GM18858 (cell line): ENCODE measurements around the gene MAP3K5.
"Not testable (repeated sequence)": the region's sequence is repeated elsewhere in the genome, so short reads cannot be mapped to it uniquely, and the experiment has no call there.

Source experiments
- ATAC-seq: cut with Tn5 transposase; IDR thresholded peaks from one replicate; pipeline ENCODE4 v1.9.1; 2021; ENCODE audit not compliant: unreplicated experiment

MAP3K5 gene

GRCh38 chr6:136791296-136792094 is 782 bp downstream of the MAP3K5 start:
- ATAC-seq = peak; percentile 40

GRCh38 chr6:136790411-136791295 is 1.6 kb downstream of the MAP3K5 start:
- no peak for ATAC-seq

GRCh38 chr6:136789440-136789839 is 2.8 kb downstream of the MAP3K5 start:
- not testable (repeated sequence) for ATAC-seq

- no peak for ATAC-seq
Observed at GRCh38 chr6:136788069-136788902, 4.0 kb downstream of the MAP3K5 start.

GRCh38 chr6:136787726-136788068 is 4.6 kb downstream of the MAP3K5 start:
- ATAC-seq = no peak

- ATAC-seq = no peak
Observed at GRCh38 chr6:136786658-136787057, 5.6 kb downstream of the MAP3K5 start.

- no peak for ATAC-seq
Observed at GRCh38 chr6:136784910-136785746, 7.1 kb downstream of the MAP3K5 start.

GRCh38 chr6:136784271-136784664 is 8.0 kb downstream of the MAP3K5 start:
- no peak for ATAC-seq

GRCh38 chr6:136783495-136784270 is 8.6 kb downstream of the MAP3K5 start:
- peak; percentile 50 for ATAC-seq

GRCh38 chr6:136783021-136783420 is 9.3 kb downstream of the MAP3K5 start:
- ATAC-seq = no peak

- no peak for ATAC-seq
Observed at GRCh38 chr6:136782021-136782770, 10.1 kb downstream of the MAP3K5 start.

- no peak for ATAC-seq
Observed at GRCh38 chr6:136780972-136781371, 11.3 kb downstream of the MAP3K5 start.

- no peak for ATAC-seq
Observed at GRCh38 chr6:136779682-136780081, 12.6 kb downstream of the MAP3K5 start.

- no peak for ATAC-seq
Observed at GRCh38 chr6:136777651-136778050, 14.6 kb downstream of the MAP3K5 start.

- no peak for ATAC-seq
Observed at GRCh38 chr6:136775548-136775947, 16.7 kb downstream of the MAP3K5 start.

GRCh38 chr6:136775081-136775480 is 17.2 kb downstream of the MAP3K5 start:
- no peak for ATAC-seq

- ATAC-seq = no peak
Observed at GRCh38 chr6:136774228-136775041, 17.8 kb downstream of the MAP3K5 start.

GRCh38 chr6:136773473-136773796 is 18.8 kb downstream of the MAP3K5 start:
- no peak for ATAC-seq
